MG63 (cell line): ENCODE measurements around the gene ZNF526. TPM values are rescaled to one million over a fixed set of nuclear protein-coding genes. Genes with fewer than 3 reads are reported as not detected.

Experiments
- DNase-seq: peaks from one replicate; pipeline ENCODE4 v3.0.0-alpha.2; 2020
- H3K27me3 ChIP-seq: fragments of 250-450 bp; sonication (Bioruptor Pico); 2 replicates; pipeline ENCODE4 v1.5.1; 2020; ENCODE audit warnings: mild to moderate bottlenecking, moderate library complexity
- H3K36me3 ChIP-seq: fragments of 250-450 bp; sonication (Bioruptor Pico); 2 replicates; pipeline ENCODE4 v1.5.1; 2020; ENCODE audit warnings: mild to moderate bottlenecking, moderate library complexity
- H3K4me3 ChIP-seq: fragments of 250-450 bp; sonication (Bioruptor Pico); 2 replicates; pipeline ENCODE4 v1.5.1; 2020; ENCODE audit warnings: mild to moderate bottlenecking, moderate library complexity
- H3K9me3 ChIP-seq: fragments of 250-450 bp; sonication (Bioruptor Pico); 2 replicates; pipeline ENCODE4 v1.5.1; 2020; ENCODE audit warnings: mild to moderate bottlenecking, moderate library complexity
- total RNA-seq: library from RNA; depleted of rRNA; stranded (reverse); fragments of >200 nt; shearing (Covaris generic); gene quantifications from 2 replicates; pipeline ENCODE4 v1.2.3, GENCODE V29; 2014; ENCODE audit warnings: low replicate concordance

Gene ZNF526
- total RNA-seq, 1 experiment from 2014 or later = 12.8 TPM

- no peak overlapping the region for H3K4me3 ChIP-seq
- H3K9me3 ChIP-seq = no peaks in the 10 kb centered on the region
- peaks cover 63% of the 10 kb centered on the region for H3K36me3 ChIP-seq
- H3K27me3 ChIP-seq = no peaks in the 10 kb centered on the region
- DNase-seq = peak; percentile 67
Observed at GRCh38 chr19:42206871-42207755, 13.0 kb upstream of the ZNF526 start.

- no peaks in the 10 kb centered on the region for H3K27me3 ChIP-seq
- peak; percentile 82 for DNase-seq
- peaks cover 67% of the 10 kb centered on the region for H3K36me3 ChIP-seq
- no peaks in the 10 kb centered on the region for H3K9me3 ChIP-seq
- H3K4me3 ChIP-seq = no peak overlapping the region
Observed at GRCh38 chr19:42207767-42208271, 12.3 kb upstream of the ZNF526 start.

DNA sequence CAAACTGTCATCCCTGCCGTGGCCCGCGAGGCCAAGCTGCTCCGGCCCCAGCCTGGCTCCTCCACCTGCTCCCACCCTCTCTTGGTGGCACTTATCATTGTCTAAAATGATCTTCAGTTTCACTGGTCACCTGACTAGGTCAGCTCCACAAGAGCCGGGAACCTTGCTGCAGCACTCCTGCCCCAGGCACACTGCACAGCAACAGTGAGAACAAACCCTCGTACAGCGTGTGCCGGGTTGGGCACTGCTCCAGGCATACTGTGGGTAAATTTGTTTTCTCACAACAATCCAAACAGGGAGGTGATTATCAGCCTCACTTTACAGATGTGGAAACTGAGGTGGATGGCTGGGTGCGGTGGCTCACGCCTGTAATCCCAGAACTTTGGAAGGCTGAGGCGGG is 11.5 kb upstream of the ZNF526 start:
- Histone ChIP-seq H3K9me3 (no peaks in the 10 kb centered on the region), H3K36me3 (peaks cover 70% of the 10 kb centered on the region), H3K4me3 (no peak overlapping the region), H3K27me3 (no peaks in the 10 kb centered on the region)
- DNase-seq = no peak

GRCh38 chr19:42212886-42213285 is 7.2 kb upstream of the ZNF526 start:
- Histone ChIP-seq H3K27me3 (no peaks in the 10 kb centered on the region), H3K9me3 (no peaks in the 10 kb centered on the region), H3K36me3 (peaks cover 50% of the 10 kb centered on the region), H3K4me3 (no peak overlapping the region)
- no peak for DNase-seq

- Histone ChIP-seq H3K4me3 (no peak overlapping the region), H3K36me3 (peaks cover 32% of the 10 kb centered on the region), H3K9me3 (no peaks in the 10 kb centered on the region), H3K27me3 (no peaks in the 10 kb centered on the region)
- DNase-seq = no peak
Observed at GRCh38 chr19:42214810-42215485, 5.2 kb upstream of the ZNF526 start.

GRCh38 chr19:42216653-42217519 is 3.2 kb upstream of the ZNF526 start:
- DNase-seq = peak; percentile 46
- peak overlapping the region; percentile 84 for H3K4me3 ChIP-seq
- no peaks in the 10 kb centered on the region for H3K9me3 ChIP-seq
- H3K27me3 ChIP-seq = no peaks in the 10 kb centered on the region
- H3K36me3 ChIP-seq = peaks cover 36% of the 10 kb centered on the region

DNA sequence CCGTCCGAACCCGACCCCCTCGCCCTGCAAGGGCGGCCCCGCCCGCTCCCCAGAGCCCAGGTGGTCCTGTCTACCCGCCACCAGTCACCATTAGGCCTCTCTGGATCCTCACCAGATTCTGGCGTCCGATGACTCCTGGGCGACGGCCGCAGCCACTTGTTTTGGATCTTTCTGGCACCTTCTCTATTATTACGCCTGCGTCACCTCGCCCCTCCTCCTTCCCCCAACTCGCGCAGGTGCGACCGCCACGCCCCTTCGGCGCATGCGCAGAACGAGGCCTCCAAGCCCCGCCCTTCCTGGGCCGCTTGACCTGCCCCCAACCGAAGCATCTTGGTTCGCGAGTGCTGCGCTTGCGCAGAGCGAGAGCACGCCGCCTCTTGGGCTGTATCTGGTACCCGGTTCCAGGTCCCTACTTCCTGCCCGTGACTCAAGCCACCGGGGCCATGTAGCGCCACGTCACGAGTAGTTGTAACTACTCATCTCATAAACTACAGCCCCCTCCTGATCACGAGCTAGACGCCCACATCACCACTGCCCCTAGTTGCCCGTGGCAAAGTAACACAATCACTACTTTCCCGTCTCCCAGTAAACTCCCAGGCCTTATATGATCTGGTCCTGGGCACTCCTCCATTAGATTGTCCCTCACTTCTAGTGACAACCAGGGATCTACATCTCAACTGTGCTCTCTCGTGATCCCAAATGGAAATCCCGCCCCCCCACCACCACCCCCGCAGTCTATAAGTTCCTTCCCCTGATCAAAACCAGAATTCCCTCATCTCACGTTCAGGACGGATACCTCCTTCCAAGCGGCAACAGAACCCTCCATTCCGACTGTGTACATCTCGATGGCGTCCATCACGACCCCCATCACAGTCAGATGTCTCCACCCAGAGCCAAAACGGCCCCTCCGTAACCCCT is 2.3 kb upstream of the ZNF526 start, which contains the start of gene DEDD2:
Gene DEDD2 (minus strand): TSS at position 158 of the 918 bp plus-strand sequence. CDS start 670 bp downstream, outside the sequence.
- H3K27me3 ChIP-seq = no peaks in the 10 kb centered on the region
- no peaks in the 10 kb centered on the region for H3K9me3 ChIP-seq
- H3K36me3 ChIP-seq = peaks cover 40% of the 10 kb centered on the region
- peak within 1 kb of the TSS; percentile 84 for H3K4me3 ChIP-seq
- DNase-seq = peak; percentile 99

DNA sequence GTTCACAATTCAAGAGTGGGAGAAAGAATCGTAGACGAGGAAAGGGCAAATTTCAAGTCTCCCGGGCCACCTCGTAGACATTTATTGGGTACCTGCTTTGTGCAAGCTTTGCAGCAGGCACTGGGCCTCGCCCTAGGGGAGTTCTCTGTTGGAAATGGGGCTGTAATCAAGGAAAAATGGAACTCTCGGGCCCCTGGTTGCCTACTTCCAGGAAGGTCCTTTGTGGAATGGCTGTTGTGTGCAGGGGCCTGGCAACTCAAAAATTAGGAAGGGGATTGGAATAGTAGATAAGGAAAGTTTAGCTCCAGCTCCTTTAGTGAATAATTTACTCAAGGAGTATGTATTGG is 612 bp downstream of the ZNF526 start:
- DNase-seq = no peak

DNA sequence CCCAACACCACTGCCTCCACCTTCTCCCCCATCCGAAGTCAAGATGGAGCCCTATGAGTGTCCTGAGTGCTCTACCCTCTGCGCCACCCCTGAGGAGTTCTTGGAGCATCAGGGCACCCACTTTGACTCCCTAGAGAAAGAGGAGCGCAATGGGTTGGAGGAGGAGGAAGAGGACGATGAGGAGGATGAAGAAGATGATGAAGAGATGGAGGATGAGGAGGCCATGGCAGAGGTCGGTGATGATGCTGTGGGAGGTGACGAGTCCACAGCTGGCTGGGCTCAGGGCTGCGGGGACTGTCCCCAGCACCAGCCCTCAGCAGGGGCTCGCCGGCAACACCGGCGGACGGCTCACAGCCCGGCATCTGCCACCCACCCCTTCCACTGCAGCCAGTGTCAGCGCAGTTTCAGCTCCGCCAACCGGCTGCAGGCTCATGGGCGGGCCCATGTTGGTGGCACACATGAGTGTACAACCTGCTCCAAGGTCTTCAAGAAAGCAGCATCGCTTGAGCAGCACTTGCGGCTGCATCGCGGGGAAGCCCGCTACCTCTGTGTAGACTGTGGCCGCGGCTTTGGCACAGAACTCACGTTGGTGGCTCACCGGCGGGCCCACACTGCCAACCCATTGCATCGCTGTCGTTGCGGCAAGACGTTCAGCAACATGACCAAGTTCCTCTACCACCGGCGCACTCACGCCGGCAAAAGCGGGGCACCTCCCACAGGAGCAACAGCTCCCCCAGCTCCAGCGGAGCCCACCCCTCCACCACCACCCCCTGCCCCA is 5.0 kb downstream of the ZNF526 start:
- Histone ChIP-seq H3K36me3 (peaks cover 88% of the 10 kb centered on the region), H3K9me3 (no peaks in the 10 kb centered on the region), H3K27me3 (no peaks in the 10 kb centered on the region), H3K4me3 (no peak overlapping the region)
- no peak for DNase-seq

More for the DNA sequence above, 612 bp downstream of the ZNF526 start:
- Histone ChIP-seq H3K9me3 (no peaks in the 10 kb centered on the region), H3K4me3 (peak overlapping the region; percentile 96), H3K27me3 (no peaks in the 10 kb centered on the region), H3K36me3 (peaks cover 47% of the 10 kb centered on the region)

DNA sequence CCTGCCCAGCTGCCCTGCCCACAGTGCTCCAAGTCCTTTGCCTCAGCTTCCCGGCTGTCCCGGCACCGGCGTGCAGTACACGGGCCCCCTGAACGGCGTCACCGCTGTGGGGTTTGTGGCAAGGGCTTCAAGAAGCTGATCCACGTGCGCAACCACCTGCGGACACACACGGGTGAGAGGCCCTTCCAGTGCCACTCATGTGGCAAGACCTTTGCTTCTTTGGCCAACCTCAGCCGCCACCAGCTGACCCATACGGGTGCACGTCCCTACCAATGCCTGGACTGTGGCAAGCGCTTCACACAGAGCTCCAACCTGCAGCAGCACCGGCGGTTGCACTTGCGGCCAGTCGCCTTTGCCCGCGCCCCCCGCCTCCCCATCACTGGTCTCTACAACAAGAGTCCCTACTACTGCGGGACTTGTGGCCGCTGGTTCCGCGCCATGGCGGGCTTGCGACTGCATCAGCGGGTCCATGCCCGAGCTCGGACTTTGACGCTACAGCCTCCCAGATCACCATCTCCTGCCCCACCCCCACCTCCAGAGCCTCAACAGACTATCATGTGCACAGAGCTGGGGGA is 5.7 kb downstream of the ZNF526 start:
- H3K4me3 ChIP-seq = no peak overlapping the region
- DNase-seq = no peak
- H3K9me3 ChIP-seq = no peaks in the 10 kb centered on the region
- H3K36me3 ChIP-seq = peaks cover 88% of the 10 kb centered on the region
- no peaks in the 10 kb centered on the region for H3K27me3 ChIP-seq

DNA sequence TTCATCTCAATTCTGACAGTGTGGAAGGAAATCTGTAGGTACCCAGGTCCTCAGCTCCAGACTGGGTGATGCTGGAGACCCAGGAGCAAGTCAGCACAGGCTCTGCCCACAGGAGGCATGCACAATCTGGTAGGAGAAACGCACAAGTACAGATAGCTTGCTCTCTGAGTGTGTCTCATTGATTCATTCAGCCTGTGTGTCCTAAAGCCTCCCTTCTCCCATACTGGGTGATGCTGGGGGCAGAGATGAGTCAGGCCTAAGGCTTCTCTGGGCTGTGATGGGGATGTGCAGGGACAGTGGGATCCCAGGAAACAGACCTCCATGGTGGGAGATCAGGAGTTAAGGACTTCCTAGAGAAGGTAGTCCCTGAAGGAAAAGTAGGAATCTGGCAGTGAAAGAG is 6.8 kb downstream of the ZNF526 start:
- DNase-seq = no peak
- no peak overlapping the region for H3K4me3 ChIP-seq
- peaks cover 92% of the 10 kb centered on the region for H3K36me3 ChIP-seq
- no peaks in the 10 kb centered on the region for H3K9me3 ChIP-seq
- H3K27me3 ChIP-seq = no peaks in the 10 kb centered on the region

- Histone ChIP-seq H3K4me3 (no peak overlapping the region), H3K36me3 (peaks cover 92% of the 10 kb centered on the region), H3K9me3 (no peaks in the 10 kb centered on the region), H3K27me3 (no peaks in the 10 kb centered on the region)
- DNase-seq = no peak
Observed at GRCh38 chr19:42228641-42229040, 8.5 kb downstream of the ZNF526 start.

GRCh38 chr19:42229301-42229854 is 9.3 kb downstream of the ZNF526 start:
- H3K4me3 ChIP-seq = no peak overlapping the region
- no peaks in the 10 kb centered on the region for H3K9me3 ChIP-seq
- H3K36me3 ChIP-seq = peaks cover 96% of the 10 kb centered on the region
- no peaks in the 10 kb centered on the region for H3K27me3 ChIP-seq
- DNase-seq = no peak

- H3K36me3 ChIP-seq = peaks cover 96% of the 10 kb centered on the region
Observed at GRCh38 chr19:42229855-42230351, 9.8 kb downstream of the ZNF526 start.

More at GRCh38 chr19:42229855-42230351, 9.8 kb downstream of the ZNF526 start:
- no peak for DNase-seq
- Histone ChIP-seq H3K27me3 (no peaks in the 10 kb centered on the region), H3K9me3 (no peaks in the 10 kb centered on the region), H3K4me3 (no peak overlapping the region)
